GM13977 (cell line): ENCODE measurements around the gene NIFK.
"Not testable (repeated sequence)": the region's sequence is repeated elsewhere in the genome, so short reads cannot be mapped to it uniquely, and the experiment has no call there.

Experiments used
- DNase-seq: peaks from one replicate; pipeline ENCODE4 v3.0.0; 2012; ENCODE audit warnings: low spot score
- in situ Hi-C: fragments of 300-500 bp; cut with MboI; formaldehyde crosslinking; loops from one replicate; pipeline ENCODE4 v1.12.0; 2022; ENCODE audit warnings: low sequenced_read_pairs, low pct_unique_long_range_greater_than_20kb, mixed read lengths, inconsistent platforms; ENCODE audit not compliant: unreplicated experiment
- TF ChIP-seq, protein P1 (sequence below): IDR thresholded peaks from 2 replicates; pipeline ENCODE4 v1.5.1; 2012; ENCODE audit warnings: mild to moderate bottlenecking, control low read depth; ENCODE audit not compliant: insufficient read depth; ENCODE audit errors: extremely low read depth, missing control alignments

Gene NIFK

DNA sequence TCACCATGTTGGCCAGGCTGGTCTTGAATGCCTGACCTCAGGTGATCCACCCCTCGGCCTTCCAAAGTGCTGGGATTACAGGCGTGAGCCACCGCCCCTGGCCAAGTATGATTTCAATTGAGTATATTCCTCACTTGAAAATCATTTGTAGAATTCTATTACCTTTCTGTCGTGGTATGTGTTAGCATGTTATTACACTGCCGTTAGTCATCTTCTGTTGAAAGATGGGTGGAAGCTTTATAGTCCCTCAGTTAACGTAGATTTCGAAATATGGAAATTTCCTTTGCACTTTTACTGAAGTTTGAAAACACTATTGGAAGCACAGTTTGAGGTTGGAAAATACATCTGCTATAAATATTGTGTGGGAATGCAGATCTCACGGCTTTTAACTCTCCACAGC lies 14.7 kb downstream of the NIFK start:
- in situ Hi-C loops, result loop anchor here (25.0 kb wide), 1 partner anchor 335 kb away; no protein-coding TSS in a partner anchor
- TF ChIP-seq, protein P1, sequence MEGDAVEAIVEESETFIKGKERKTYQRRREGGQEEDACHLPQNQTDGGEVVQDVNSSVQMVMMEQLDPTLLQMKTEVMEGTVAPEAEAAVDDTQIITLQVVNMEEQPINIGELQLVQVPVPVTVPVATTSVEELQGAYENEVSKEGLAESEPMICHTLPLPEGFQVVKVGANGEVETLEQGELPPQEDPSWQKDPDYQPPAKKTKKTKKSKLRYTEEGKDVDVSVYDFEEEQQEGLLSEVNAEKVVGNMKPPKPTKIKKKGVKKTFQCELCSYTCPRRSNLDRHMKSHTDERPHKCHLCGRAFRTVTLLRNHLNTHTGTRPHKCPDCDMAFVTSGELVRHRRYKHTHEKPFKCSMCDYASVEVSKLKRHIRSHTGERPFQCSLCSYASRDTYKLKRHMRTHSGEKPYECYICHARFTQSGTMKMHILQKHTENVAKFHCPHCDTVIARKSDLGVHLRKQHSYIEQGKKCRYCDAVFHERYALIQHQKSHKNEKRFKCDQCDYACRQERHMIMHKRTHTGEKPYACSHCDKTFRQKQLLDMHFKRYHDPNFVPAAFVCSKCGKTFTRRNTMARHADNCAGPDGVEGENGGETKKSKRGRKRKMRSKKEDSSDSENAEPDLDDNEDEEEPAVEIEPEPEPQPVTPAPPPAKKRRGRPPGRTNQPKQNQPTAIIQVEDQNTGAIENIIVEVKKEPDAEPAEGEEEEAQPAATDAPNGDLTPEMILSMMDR, result no peak
- DNase-seq, result no peak

DNA sequence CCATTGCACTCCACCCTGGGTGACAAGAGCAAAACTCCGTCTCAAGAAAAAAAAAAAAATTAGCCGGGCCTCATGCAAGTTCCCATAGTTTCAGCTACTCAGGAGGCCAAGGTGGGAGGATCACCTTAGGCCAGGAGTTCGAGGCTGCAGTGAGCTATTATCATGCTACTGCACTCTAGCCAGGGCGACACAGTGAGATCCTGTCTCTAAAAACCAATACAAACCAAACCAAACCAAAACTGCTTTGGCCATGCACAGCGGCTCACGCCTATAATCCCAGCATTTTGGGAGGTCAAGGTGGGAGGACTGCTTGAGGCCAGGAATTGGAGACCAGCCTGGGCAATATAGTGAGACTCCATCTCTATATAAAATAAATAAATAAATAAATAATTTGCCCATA lies 19.1 kb downstream of the NIFK start:
- TF ChIP-seq, protein P1, result no peak
- DNase-seq, result no peak
- in situ Hi-C loops, result loop anchor here (10.0 to 25.0 kb wide), 2 partner anchors 183 to 330 kb away; partner anchors contain the start of gene RNU4ATAC

GRCh38 chr2:121716126-121716525 lies 20.5 kb downstream of the NIFK start:
- in situ Hi-C loops, result loop anchor here (10.0 to 25.0 kb wide), 2 partner anchors 181 to 329 kb away; partner anchors contain the start of gene RNU4ATAC
- DNase-seq, result no peak
- TF ChIP-seq, protein P1, result no peak

DNA sequence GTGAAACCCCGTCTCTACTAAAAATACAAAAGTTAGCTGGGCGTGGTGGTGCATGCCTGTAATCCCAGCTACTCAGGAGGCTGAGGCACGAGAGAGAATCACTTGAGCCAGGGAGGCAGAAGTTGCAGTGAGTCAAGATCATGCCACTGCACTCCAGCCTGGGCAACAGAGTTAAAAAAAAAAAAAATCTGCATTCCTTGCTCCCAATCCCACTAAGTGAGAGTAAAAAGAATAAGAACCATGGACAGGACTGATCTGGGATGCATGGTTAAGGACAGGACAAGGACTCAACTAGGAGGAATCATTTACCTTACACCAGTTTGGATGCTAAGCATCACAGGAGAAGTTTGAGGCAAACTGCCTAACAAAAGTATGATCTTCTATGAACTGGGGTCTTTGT lies 25.2 kb downstream of the NIFK start:
- DNase-seq, result not testable (repeated sequence)
- in situ Hi-C loops, result loop anchor here (10.0 to 25.0 kb wide), 2 partner anchors 177 to 324 kb away; partner anchors contain the start of gene RNU4ATAC

GRCh38 chr2:121710470-121711170 lies 26.1 kb downstream of the NIFK start:
- in situ Hi-C loops, result loop anchor here (10.0 to 25.0 kb wide), 2 partner anchors 176 to 323 kb away; partner anchors contain the start of gene RNU4ATAC
- TF ChIP-seq, protein P1, result no peak
- DNase-seq, result no peak

DNA sequence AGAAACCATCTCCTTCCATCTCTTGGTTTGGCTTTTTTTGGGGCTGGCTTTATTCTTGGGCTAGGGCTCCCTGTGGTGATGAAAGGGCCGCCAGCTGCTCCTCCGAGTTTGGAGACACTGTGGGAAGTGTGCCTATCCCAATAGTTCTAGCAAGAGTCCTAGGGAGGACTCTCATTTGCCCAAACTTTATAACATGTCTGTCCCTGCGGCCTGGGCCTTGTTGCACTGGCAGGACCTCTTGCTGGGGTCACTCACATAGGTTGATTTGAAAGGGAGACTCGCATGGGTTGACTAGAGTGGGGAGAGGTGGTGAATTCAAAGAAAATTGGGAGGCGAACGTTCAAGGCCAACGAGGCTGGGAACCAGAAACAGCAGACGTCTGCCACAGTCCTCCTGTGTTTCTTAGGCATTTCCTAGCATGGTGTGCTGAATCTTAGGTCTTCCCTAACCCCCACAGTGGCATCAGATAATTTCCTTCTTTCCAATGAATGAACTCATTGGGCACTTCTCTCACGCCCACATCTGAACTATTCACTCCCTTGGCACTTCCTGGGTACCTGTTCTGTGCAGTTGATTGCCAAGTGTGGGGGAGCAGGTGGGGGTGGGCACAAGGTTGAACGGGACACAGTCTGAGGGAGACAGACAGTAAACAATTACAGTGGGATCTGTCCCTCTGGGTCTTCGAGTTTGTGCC lies 26.8 kb downstream of the NIFK start:
- TF ChIP-seq, protein P1, result no peak
- no peak for DNase-seq
- in situ Hi-C loops, result loop anchor here (10.0 to 25.0 kb wide), 2 partner anchors 175 to 323 kb away; partner anchors contain the start of gene RNU4ATAC

DNA sequence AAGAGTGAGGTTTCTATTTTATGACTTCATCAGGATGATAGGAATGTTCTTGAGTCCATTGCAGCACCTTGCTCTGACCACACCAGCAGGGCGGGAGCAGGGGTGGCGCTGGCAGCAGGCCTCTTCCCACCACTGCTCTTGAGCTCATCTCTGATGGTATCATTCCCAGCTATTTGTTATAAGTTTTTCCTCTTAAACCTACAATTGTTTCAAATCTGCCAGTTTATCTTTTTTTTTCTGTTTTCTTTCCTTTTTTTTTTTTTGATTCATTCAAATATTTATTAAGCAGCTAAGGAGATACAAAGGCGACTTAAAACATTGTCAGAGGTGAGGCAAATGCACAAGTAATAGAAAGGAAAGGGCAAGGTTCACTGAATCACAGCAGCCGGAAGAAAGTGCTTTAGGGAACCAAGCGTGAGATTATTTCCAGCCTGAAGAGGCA lies 28.7 kb downstream of the NIFK start:
- TF ChIP-seq, protein P1, result no peak
- no peak for DNase-seq
- in situ Hi-C loops, result loop anchor here (25.0 kb wide), 1 partner anchor 321 kb away; no protein-coding TSS in a partner anchor
